Measurements from ENCODE around the gene ANKRD39. TPM values are rescaled to one million over a fixed set of nuclear protein-coding genes. Genes with fewer than 3 reads are reported as not detected.

Gene ANKRD39
- total RNA-seq, 2 donors from 2014 or later = 8.4 to 18.0 TPM

GRCh38 chr2:96869281-96869821, 11.5 kb upstream of the ANKRD39 start:
- ATAC-seq (ENCODE audit: insufficient number of reproducible peaks, low FRiP score, low read depth) (peak; percentile 44), DNase-seq (ENCODE audit: low spot score) (no peak)
- peak overlapping the region; percentile 97 to 99 for H3K27ac ChIP-seq
- no peaks in the 10 kb centered on the region for H3K27me3 ChIP-seq (replicated peaks; ENCODE audit: insufficient read depth)
- peaks cover 33 to 56% of the 10 kb centered on the region in 2 donors for H3K4me1 ChIP-seq (ENCODE audit: control insufficient read depth in 1 of 2, low read depth in 2 of 2)
- TF ChIP-seq, protein P1, sequence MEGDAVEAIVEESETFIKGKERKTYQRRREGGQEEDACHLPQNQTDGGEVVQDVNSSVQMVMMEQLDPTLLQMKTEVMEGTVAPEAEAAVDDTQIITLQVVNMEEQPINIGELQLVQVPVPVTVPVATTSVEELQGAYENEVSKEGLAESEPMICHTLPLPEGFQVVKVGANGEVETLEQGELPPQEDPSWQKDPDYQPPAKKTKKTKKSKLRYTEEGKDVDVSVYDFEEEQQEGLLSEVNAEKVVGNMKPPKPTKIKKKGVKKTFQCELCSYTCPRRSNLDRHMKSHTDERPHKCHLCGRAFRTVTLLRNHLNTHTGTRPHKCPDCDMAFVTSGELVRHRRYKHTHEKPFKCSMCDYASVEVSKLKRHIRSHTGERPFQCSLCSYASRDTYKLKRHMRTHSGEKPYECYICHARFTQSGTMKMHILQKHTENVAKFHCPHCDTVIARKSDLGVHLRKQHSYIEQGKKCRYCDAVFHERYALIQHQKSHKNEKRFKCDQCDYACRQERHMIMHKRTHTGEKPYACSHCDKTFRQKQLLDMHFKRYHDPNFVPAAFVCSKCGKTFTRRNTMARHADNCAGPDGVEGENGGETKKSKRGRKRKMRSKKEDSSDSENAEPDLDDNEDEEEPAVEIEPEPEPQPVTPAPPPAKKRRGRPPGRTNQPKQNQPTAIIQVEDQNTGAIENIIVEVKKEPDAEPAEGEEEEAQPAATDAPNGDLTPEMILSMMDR (IDR thresholded peaks at IDR 0.05) = peak; percentile 6
- H3K9me3 ChIP-seq = no peaks in the 10 kb centered on the region
- H3K4me3 ChIP-seq = peak overlapping the region; percentile 97
- peaks cover 29% of the 10 kb centered on the region for H3K36me3 ChIP-seq

DNA sequence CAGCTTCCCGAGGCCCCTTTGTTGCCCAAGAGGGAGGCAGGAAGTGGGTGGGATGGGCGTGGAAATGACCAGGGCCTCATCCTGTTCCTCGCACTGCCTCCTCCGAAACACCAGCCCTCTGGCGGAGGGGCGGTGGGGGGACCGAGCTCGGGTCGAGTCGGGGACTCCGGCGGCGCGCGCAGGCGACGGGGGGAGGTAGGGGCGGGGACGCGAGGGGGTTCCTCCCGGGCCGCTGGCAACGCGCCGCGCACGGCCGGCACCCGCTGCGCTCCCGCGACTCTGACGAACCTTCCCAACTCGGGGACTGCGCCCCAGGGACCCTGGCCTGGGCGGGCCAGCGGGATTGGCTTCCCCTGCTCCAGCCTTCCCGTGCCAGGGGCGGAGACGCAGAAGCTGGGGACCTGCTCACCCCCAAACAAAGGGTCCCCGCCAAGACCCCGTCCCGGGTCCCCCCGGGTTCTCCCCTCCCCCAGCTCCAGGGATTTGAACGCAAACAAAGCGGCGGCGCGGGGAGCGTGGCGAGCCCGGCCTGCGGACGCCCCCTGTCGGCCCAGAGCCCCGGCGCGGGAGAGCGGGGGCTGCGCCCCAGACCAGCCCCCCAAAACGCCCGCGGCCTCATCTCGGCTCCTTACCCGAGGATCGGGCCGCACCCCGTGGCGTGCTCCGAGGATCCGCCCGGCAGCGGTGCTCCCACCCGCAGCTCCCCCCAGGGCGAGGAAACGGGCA, 10.9 kb upstream of the ANKRD39 start:
- Histone ChIP-seq H3K27ac (peak overlapping the region; percentile 97 to 99), H3K4me1 (ENCODE audit: control insufficient read depth in 1 of 2, low read depth in 2 of 2) (peaks cover 29 to 49% of the 10 kb centered on the region in 2 donors), H3K36me3 (peaks cover 35% of the 10 kb centered on the region), H3K4me3 (peak overlapping the region; percentile 97), H3K27me3 (replicated peaks; ENCODE audit: insufficient read depth) (no peaks in the 10 kb centered on the region), H3K9me3 (no peaks in the 10 kb centered on the region)
- TF ChIP-seq, protein P1 (IDR thresholded peaks at IDR 0.05) = peak; percentile 53
- ATAC-seq (ENCODE audit: insufficient number of reproducible peaks, low FRiP score, low read depth) (peak; percentile 77), DNase-seq (ENCODE audit: low spot score) (peak; percentile 65)

GRCh38 chr2:96867756-96868554, 10.1 kb upstream of the ANKRD39 start:
- H3K27me3 ChIP-seq (replicated peaks; ENCODE audit: insufficient read depth) = no peaks in the 10 kb centered on the region
- TF ChIP-seq, protein P1 (IDR thresholded peaks at IDR 0.05) = no peak
- peak overlapping the region; percentile 97 to 99 for H3K27ac ChIP-seq
- peaks cover 22 to 42% of the 10 kb centered on the region in 2 donors for H3K4me1 ChIP-seq (ENCODE audit: control insufficient read depth in 1 of 2, low read depth in 2 of 2)
- peaks cover 43% of the 10 kb centered on the region for H3K36me3 ChIP-seq
- peak overlapping the region; percentile 97 for H3K4me3 ChIP-seq
- H3K9me3 ChIP-seq = no peaks in the 10 kb centered on the region
- DNase-seq (ENCODE audit: low spot score) (no peak), ATAC-seq (ENCODE audit: insufficient number of reproducible peaks, low FRiP score, low read depth) (no peak)

DNA sequence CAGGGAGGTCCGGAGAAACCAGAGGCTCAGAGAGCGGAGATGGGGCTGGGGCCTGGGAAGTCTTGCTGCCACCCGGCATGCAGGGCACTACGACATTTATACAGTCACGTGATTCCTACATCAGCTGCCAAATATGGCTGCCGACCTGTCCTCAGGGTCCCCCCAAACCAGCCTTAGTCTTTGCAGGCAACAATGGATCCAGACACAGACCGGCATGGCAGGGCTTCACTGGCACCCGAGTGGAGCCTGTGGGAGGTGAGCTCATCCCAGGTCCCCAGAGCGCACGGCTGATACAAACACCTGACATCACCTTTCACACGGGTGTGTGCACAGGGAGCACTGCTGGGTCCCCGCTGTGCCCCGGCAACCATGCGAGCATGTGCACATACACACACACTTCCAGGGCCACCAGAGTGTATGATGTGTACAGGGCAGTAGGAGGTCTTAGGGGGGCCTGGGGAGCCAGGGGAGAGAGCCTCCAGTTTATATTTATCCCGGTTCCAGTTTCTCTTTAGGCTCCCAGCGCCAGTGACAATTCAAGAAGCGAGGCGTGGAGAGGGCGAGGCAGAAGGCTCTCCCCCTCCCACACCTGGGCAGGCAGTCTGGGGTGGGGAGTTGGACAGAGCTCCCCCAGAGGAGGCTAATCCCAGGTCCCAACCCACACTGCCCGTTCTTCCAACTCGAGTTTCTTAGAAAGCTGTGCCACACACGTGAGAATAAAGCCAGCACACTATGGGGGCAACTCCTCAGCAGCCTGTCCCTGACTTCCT, 9.4 kb upstream of the ANKRD39 start:
- DNase-seq (ENCODE audit: low spot score) = no peak
- peak overlapping the region; percentile 97 for H3K4me3 ChIP-seq

More for the DNA sequence above, 9.4 kb upstream of the ANKRD39 start:
- no peaks in the 10 kb centered on the region for H3K9me3 ChIP-seq
- peaks cover 22 to 37% of the 10 kb centered on the region in 2 donors for H3K4me1 ChIP-seq (ENCODE audit: control insufficient read depth in 1 of 2, low read depth in 2 of 2)
- TF ChIP-seq, protein P1 (IDR thresholded peaks at IDR 0.05) = no peak
- no peak for ATAC-seq (ENCODE audit: insufficient number of reproducible peaks, low FRiP score, low read depth)
- peaks cover 44% of the 10 kb centered on the region for H3K36me3 ChIP-seq
- peak overlapping the region; percentile 97 to 99 for H3K27ac ChIP-seq
- H3K27me3 ChIP-seq (replicated peaks; ENCODE audit: insufficient read depth) = no peaks in the 10 kb centered on the region
